K562 (cell line): Measurements from ENCODE around the gene GLUL. TPM values are rescaled to one million over a fixed set of nuclear protein-coding genes. Genes with fewer than 3 reads are reported as not detected.

ENCODE experiments used
- DMBX1 ChIP-seq: fragments of 250-450 bp; sonication (Bioruptor Pico); IDR thresholded peaks from 2 replicates; pipeline ENCODE4 v1.8.0; 2022; ENCODE audit warnings: inconsistent platforms, mild to moderate bottlenecking, moderate library complexity, borderline replicate concordance
- LCOR ChIP-seq: sonication (generic); formaldehyde crosslinking; IDR thresholded peaks from 2 replicates; pipeline ENCODE4 v1.8.0; 2022; ENCODE audit warnings: mild to moderate bottlenecking, missing genetic modification reagents
- ZC3H4 ChIP-seq: sonication (generic); formaldehyde crosslinking; IDR thresholded peaks from 2 replicates; pipeline ENCODE4 v1.9.0; 2021; ENCODE audit warnings: missing genetic modification reagents, borderline replicate concordance
- ZNF121 ChIP-seq: sonication (generic); formaldehyde crosslinking; conservative IDR thresholded peaks from 2 replicates; pipeline ENCODE4 v1.8.0; 2022; ENCODE audit warnings: missing genetic modification reagents
- ZNF717 ChIP-seq: fragments of 250-450 bp; sonication (Bioruptor Pico); IDR thresholded peaks from 2 replicates; pipeline ENCODE4 v1.5.0; 2021
- polyA plus RNA-seq, 8 experiments: library from polyadenylated mRNA; depleted of rRNA in 4 of 8; stranded (reverse) in 5 of 8; unstranded in 3 of 8; fragments of >200 nt; fragmentation: Nextera tagmentation in 2 of 8; fragmentation: Illumina TruSeq in 1 of 8; extraction: Ambion mirVana in 2 of 8; extraction: Trizol in 1 of 8; gene quantifications; 2 replicates each; pipeline versions ENCODE4 v1.2.1 to v1.2.3, GENCODE V29; 2011 to 2014; ENCODE audit warnings: inconsistent platforms in 1 of 8, missing spikeins in 1 of 8
- total RNA-seq, 7 experiments: library from RNA; depleted of rRNA in 6 of 7; stranded (reverse); fragments of >200 nt in 6 of 7; fragmentation: Illumina TruSeq in 2 of 7; extraction: Trizol in 2 of 7; gene quantifications; 2 replicates each; pipeline versions ENCODE4 v1.2.1 to v1.2.3, GENCODE V29; 2011 to 2021; ENCODE audit warnings: low replicate concordance in 1 of 7
- TF ChIP-seq, protein P1 (sequence below): fragments of 450-650 bp; IDR thresholded peaks from 2 replicates; pipeline ENCODE4 v1.6.1; 2016; ENCODE audit warnings: mild to moderate bottlenecking, moderate library complexity
- TF ChIP-seq, protein P2 (sequence below): fragments of 450-650 bp; formaldehyde crosslinking; IDR thresholded peaks from 2 replicates; pipeline ENCODE4 v1.4.0; 2020; ENCODE audit warnings: mild to moderate bottlenecking

Gene GLUL
- total and polyA plus RNA-seq, 9 of the 15 experiments (the other 6 are each of a cell fraction or from before 2014, with no cell fraction given): 1,088 to 4,222 (median 1,338) TPM

DNA sequence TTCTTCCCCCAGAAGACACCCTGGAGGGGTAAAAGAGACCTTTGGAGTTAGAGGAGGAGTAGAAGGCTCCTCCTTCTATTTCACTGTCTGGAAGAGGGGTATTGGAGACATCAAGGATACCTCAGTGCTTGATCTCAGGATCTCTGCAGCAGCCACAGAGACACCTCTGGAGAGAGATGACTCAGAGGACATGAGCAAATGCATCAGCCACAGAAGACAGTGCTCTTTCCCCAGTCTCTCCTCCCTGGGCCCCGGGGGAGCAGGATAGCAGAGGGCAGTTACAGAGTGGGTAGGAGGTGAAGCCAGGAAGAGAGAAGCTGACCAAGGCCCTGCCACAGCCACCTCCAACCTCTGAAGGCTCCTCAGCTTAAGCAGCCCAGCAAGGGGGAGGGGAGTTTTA lies 24.2 kb upstream of the GLUL start (continued):
- TF ChIP-seq, protein P1, sequence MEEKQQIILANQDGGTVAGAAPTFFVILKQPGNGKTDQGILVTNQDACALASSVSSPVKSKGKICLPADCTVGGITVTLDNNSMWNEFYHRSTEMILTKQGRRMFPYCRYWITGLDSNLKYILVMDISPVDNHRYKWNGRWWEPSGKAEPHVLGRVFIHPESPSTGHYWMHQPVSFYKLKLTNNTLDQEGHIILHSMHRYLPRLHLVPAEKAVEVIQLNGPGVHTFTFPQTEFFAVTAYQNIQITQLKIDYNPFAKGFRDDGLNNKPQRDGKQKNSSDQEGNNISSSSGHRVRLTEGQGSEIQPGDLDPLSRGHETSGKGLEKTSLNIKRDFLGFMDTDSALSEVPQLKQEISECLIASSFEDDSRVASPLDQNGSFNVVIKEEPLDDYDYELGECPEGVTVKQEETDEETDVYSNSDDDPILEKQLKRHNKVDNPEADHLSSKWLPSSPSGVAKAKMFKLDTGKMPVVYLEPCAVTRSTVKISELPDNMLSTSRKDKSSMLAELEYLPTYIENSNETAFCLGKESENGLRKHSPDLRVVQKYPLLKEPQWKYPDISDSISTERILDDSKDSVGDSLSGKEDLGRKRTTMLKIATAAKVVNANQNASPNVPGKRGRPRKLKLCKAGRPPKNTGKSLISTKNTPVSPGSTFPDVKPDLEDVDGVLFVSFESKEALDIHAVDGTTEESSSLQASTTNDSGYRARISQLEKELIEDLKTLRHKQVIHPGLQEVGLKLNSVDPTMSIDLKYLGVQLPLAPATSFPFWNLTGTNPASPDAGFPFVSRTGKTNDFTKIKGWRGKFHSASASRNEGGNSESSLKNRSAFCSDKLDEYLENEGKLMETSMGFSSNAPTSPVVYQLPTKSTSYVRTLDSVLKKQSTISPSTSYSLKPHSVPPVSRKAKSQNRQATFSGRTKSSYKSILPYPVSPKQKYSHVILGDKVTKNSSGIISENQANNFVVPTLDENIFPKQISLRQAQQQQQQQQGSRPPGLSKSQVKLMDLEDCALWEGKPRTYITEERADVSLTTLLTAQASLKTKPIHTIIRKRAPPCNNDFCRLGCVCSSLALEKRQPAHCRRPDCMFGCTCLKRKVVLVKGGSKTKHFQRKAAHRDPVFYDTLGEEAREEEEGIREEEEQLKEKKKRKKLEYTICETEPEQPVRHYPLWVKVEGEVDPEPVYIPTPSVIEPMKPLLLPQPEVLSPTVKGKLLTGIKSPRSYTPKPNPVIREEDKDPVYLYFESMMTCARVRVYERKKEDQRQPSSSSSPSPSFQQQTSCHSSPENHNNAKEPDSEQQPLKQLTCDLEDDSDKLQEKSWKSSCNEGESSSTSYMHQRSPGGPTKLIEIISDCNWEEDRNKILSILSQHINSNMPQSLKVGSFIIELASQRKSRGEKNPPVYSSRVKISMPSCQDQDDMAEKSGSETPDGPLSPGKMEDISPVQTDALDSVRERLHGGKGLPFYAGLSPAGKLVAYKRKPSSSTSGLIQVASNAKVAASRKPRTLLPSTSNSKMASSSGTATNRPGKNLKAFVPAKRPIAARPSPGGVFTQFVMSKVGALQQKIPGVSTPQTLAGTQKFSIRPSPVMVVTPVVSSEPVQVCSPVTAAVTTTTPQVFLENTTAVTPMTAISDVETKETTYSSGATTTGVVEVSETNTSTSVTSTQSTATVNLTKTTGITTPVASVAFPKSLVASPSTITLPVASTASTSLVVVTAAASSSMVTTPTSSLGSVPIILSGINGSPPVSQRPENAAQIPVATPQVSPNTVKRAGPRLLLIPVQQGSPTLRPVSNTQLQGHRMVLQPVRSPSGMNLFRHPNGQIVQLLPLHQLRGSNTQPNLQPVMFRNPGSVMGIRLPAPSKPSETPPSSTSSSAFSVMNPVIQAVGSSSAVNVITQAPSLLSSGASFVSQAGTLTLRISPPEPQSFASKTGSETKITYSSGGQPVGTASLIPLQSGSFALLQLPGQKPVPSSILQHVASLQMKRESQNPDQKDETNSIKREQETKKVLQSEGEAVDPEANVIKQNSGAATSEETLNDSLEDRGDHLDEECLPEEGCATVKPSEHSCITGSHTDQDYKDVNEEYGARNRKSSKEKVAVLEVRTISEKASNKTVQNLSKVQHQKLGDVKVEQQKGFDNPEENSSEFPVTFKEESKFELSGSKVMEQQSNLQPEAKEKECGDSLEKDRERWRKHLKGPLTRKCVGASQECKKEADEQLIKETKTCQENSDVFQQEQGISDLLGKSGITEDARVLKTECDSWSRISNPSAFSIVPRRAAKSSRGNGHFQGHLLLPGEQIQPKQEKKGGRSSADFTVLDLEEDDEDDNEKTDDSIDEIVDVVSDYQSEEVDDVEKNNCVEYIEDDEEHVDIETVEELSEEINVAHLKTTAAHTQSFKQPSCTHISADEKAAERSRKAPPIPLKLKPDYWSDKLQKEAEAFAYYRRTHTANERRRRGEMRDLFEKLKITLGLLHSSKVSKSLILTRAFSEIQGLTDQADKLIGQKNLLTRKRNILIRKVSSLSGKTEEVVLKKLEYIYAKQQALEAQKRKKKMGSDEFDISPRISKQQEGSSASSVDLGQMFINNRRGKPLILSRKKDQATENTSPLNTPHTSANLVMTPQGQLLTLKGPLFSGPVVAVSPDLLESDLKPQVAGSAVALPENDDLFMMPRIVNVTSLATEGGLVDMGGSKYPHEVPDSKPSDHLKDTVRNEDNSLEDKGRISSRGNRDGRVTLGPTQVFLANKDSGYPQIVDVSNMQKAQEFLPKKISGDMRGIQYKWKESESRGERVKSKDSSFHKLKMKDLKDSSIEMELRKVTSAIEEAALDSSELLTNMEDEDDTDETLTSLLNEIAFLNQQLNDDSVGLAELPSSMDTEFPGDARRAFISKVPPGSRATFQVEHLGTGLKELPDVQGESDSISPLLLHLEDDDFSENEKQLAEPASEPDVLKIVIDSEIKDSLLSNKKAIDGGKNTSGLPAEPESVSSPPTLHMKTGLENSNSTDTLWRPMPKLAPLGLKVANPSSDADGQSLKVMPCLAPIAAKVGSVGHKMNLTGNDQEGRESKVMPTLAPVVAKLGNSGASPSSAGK: no peak
- TF ChIP-seq ZC3H4 (CRISPR knock-in tag): no peak
- no peak for TF ChIP-seq LCOR (CRISPR knock-in tag)
- TF ChIP-seq, protein P2, sequence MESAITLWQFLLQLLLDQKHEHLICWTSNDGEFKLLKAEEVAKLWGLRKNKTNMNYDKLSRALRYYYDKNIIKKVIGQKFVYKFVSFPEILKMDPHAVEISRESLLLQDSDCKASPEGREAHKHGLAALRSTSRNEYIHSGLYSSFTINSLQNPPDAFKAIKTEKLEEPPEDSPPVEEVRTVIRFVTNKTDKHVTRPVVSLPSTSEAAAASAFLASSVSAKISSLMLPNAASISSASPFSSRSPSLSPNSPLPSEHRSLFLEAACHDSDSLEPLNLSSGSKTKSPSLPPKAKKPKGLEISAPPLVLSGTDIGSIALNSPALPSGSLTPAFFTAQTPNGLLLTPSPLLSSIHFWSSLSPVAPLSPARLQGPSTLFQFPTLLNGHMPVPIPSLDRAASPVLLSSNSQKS: no peak
- no peak for TF ChIP-seq DMBX1
- TF ChIP-seq ZNF121 (CRISPR knock-in tag): no peak
- no peak for TF ChIP-seq ZNF717 (CRISPR knock-in tag)
